Kidney epithelial cell (primary cell): ENCODE measurements around the gene PLXNB2. TPM values are rescaled to one million over a fixed set of nuclear protein-coding genes. Genes with fewer than 3 reads are reported as not detected.
"Not testable (repeated sequence)": the region's sequence is repeated elsewhere in the genome, so short reads cannot be mapped to it uniquely, and the experiment has no call there.

Experiments
- DNase-seq: peaks from one replicate; pipeline ENCODE4 v3.0.0-alpha.2; 2010; ENCODE audit warnings: low read depth
- H3K27me3 ChIP-seq: 2 replicates; pipeline ENCODE4 v1.6.0; 2011; ENCODE audit warnings: low read length; ENCODE audit not compliant: control insufficient read depth, insufficient read depth
- H3K36me3 ChIP-seq: 2 replicates; pipeline ENCODE4 v1.5.1; 2011; ENCODE audit warnings: low read length; ENCODE audit not compliant: control insufficient read depth, insufficient read depth
- H3K4me3 ChIP-seq: 2 replicates; pipeline ENCODE4 v1.5.1; 2011; ENCODE audit warnings: low read depth, mild to moderate bottlenecking, control low read depth, low read length
- CTCF ChIP-seq: IDR thresholded peaks from 2 replicates; pipeline ENCODE4 v1.5.1; 2011; ENCODE audit warnings: mild to moderate bottlenecking, moderate library complexity, low read length, control low read depth, inconsistent platforms; ENCODE audit not compliant: insufficient read depth, poor library complexity, severe bottlenecking
- total RNA-seq: library from RNA; depleted of rRNA; stranded (reverse); fragments of >200 nt; gene quantifications from 2 replicates; pipeline ENCODE4 v1.2.3, GENCODE V29; 2015

PLXNB2 gene
- total RNA-seq, 1 donor from 2014 or later, result 251 TPM

GRCh38 chr22:50326956-50327710 lies 19.7 kb upstream of the PLXNB2 start, which contains the start of gene DENND6B:
Gene DENND6B (minus strand): TSS chr22:50327012. CDS start chr22:50326988, 24 bp downstream.
- TF ChIP-seq CTCF, result no peak
- no peaks in the 10 kb centered on the region for H3K27me3 ChIP-seq
- H3K4me3 ChIP-seq, result peak within 1 kb of the TSS; percentile 62
- DNase-seq, result no peak
- no peaks in the 10 kb centered on the region for H3K36me3 ChIP-seq

DNA sequence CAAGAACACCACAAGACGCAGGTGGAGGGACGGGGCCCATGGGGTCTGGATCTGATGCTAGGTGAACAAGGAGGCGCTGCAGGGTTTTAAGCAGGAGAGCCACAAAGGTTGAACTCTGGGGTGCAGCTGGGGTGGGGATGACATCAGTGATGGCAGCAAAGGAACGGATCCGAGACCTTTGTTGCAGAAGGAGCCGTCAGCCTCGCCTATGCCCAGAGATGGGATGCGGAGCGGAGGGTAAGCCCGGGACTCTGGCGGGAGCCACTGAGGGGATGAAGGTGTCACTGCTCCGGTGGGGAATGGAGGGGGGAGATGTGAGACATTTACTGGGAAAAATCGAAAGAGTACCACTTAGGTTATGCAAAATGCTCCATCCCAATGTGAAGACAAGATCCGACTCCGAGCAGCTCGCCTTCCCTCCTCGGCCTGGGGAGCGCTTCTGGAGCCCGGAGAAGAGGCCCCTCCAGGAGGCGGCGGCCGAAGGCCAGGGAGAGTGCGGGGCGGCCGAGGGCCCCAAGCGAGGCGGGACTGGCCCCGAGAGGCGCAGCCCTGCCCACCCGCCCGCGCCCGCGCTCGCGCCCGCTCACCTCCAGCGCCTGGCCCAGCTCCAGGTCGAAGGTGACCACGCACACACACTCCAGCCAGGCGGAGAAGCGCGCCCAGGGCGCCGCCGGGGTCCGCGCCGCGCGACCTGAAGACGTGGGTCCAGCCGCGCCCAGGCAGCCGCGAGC lies 18.9 kb upstream of the PLXNB2 start:
- no peak for TF ChIP-seq CTCF
- DNase-seq, result no peak
- peak overlapping the region; percentile 62 for H3K4me3 ChIP-seq
- no peaks in the 10 kb centered on the region for H3K27me3 ChIP-seq
- no peaks in the 10 kb centered on the region for H3K36me3 ChIP-seq

- TF ChIP-seq CTCF, result no peak
- Histone ChIP-seq H3K4me3 (peak overlapping the region; percentile 62), H3K27me3 (no peaks in the 10 kb centered on the region), H3K36me3 (no peaks in the 10 kb centered on the region)
- DNase-seq, result no peak
These were observed 18.2 kb upstream of the PLXNB2 start for GRCh38 chr22:50325444-50326224.

GRCh38 chr22:50323900-50324299 lies 16.5 kb upstream of the PLXNB2 start:
- H3K4me3 ChIP-seq, result no peak overlapping the region
- H3K36me3 ChIP-seq, result no peaks in the 10 kb centered on the region
- TF ChIP-seq CTCF, result no peak
- H3K27me3 ChIP-seq, result peaks cover 2% of the 10 kb centered on the region
- no peak for DNase-seq

DNA sequence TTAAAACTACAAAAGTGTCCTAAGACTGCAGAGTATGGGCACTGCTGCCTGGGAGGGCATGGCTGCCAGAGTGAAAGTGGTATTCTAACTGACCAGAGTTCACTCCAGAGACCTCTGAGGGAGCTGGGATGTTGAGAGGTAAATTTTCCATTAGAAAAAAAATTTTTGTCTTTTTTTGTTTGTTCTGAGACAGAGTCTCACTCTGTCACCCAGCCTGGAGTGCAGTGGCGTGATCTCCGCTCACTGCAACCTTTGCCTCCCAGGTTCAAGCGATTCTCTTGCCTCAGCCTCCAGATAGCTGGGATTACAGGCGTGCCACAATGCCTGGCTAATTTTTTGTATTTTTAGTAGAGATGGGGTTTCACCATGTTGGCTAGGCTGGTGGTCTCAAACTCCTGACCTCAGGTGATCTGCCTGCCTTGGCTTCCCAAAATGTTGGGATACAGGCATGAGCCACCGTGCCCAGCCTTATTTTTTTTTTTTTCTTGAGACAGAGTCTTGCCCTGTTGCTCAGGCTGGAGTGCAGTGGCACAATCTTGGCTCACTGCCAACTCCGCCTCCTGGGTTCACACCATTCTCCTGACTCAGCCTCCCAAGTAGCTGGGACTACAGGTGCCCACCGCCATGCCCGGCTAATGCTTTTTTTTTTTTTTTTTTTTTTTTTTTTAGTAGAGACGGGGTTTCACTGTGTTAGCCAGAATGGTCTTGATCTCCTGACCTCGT lies 15.1 kb upstream of the PLXNB2 start:
- not testable (repeated sequence) for H3K36me3 ChIP-seq, DNase-seq, H3K4me3 ChIP-seq, H3K27me3 ChIP-seq
